Pancreas (tissue), 10 donors: ENCODE data around the gene NOC4L. TPM values are rescaled to one million over a fixed set of nuclear protein-coding genes. Genes with fewer than 3 reads are reported as not detected.

Source experiments
- ATAC-seq, 4 donors: fragments of 200-7000 bp; cut with Tn5 transposase; one replicate each; pipeline versions ENCODE4 v1.8.0 to v1.9.1; 2020; ENCODE audit warnings: mild to moderate bottlenecking in 4 of 4, moderate library complexity in 4 of 4
- DNase-seq, 6 donors: peaks; one replicate each; pipeline ENCODE4 v3.0.0-alpha.2; 2020
- FAIRE-seq: peaks from 2 replicates; lab custom pipeline; 2012; peaks lifted over from hg19 to GRCh38; lab: Jason Lieb, UNC
- H3K27ac ChIP-seq, 4 donors: fragments of 200-600 bp; sonication (generic); 1 replicate in 3 of 4; 2 replicates in 1 of 4; pipeline versions ENCODE4 v1.5.0 to v1.8.0; 2020
- H3K27me3 ChIP-seq, 4 donors: fragments of 200-600 bp; one replicate each; pipeline ENCODE4 v1.8.0; 2021
- H3K36me3 ChIP-seq, 3 donors: fragments of 200-600 bp; sonication (generic) in 1 of 3; one replicate each; pipeline versions ENCODE4 v1.5.0 to v1.8.0; 2020 to 2021
- H3K4me1 ChIP-seq, 3 donors: fragments of 200-600 bp; one replicate each; pipeline ENCODE4 v1.8.0; 2021
- H3K4me3 ChIP-seq, 4 donors: fragments of 200-600 bp; sonication (generic) in 2 of 4; one replicate each; pipeline versions ENCODE4 v1.5.0 to v1.8.0; 2020 to 2021
- H3K9me3 ChIP-seq, 4 donors: fragments of 200-600 bp; one replicate each; pipeline ENCODE4 v1.8.0; 2021
- CTCF ChIP-seq, 4 donors: fragments of 200-600 bp; sonication (generic) in 3 of 4; IDR thresholded peaks; one replicate each; pipeline versions ENCODE4 v1.5.0 to v1.8.0; 2021; ENCODE audit warnings: antibody characterized with exemption in 4 of 4
- WGBS, 2 donors: extraction: QIAGEN DNeasy Blood & Tissue Kit; methylation state at CpG; one replicate each; pipeline ENCODE4 v1.1.7; 2013; 5-methylcytosine and 5-hydroxymethylcytosine counted together
- intact Hi-C, 3 donors: fragments of 100-400 bp; cut with DNase I; formaldehyde crosslinking; loops; one replicate each; pipeline versions ENCODE4 v1.11.1 to v1.14.2; 2022
- polyA plus RNA-seq, 2 donors: library from polyadenylated mRNA; stranded (reverse); fragments of 200-250 nt; gene quantifications; one replicate each; pipeline ENCODE4 v1.2.3, GENCODE V29; 2013
- total RNA-seq, 6 donors: library from RNA; stranded (reverse); fragmentation: NEBNext Ultra II Directional in 4 of 6; extraction: Animal tissue kit (Norgen Biotek cat#: 25700) in 4 of 6; gene quantifications; one replicate each; pipeline versions ENCODE4 v1.2.1 to v1.2.4, GENCODE V29; 2021 to 2023
- donor health status: healthy with polysubstance abuse.
- donor health status: DM: no; HTN: no; CAD: no; lungs with moderate emphysema.
- donor health status: DM: no; HTN: no; CAD: no.
- donor health status: control.
- donor health status: control.
- donor health status: Bipolar disorder and iron deficiency.
- donor health status: DM: yes; HTN: yes; CAD: no.
- donor health status: DM: no; HTN: no; CAD: no.
- donor health status: DM: no; HTN: no; CAD: no.
- donor health status: DM: yes; HTN: yes; CAD: no.

NOC4L gene
- total and polyA plus RNA-seq, 8 donors, result 6.8 to 45.8 (median 8.8) TPM

- H3K27ac ChIP-seq, result no peak overlapping the region
- no peak for TF ChIP-seq CTCF (IDR thresholded peaks at IDR 0.05)
- intact Hi-C loops, result loop anchor here in 1 of 3 donors (10.0 kb wide), 1 partner anchor 256 kb away; no protein-coding TSS in a partner anchor
- ATAC-seq (no peak), DNase-seq (peak in 2 of 6 donors; percentile 15 to 59), FAIRE-seq (no peak)
- no peak overlapping the region for H3K4me3 ChIP-seq
- no peaks in the 10 kb centered on the region for H3K36me3 ChIP-seq
- WGBS, 2 donors, result 89 to 91% methylated on average over 36 to 37 of the region's 37 CpGs
- H3K9me3 ChIP-seq, result no peaks in the 10 kb centered on the region
- H3K27me3 ChIP-seq, result no peaks in the 10 kb centered on the region
- H3K4me1 ChIP-seq, result no peaks in the 10 kb centered on the region
Observed at GRCh38 chr12:132158677-132159554, 14.7 kb downstream of the NOC4L start.

DNA sequence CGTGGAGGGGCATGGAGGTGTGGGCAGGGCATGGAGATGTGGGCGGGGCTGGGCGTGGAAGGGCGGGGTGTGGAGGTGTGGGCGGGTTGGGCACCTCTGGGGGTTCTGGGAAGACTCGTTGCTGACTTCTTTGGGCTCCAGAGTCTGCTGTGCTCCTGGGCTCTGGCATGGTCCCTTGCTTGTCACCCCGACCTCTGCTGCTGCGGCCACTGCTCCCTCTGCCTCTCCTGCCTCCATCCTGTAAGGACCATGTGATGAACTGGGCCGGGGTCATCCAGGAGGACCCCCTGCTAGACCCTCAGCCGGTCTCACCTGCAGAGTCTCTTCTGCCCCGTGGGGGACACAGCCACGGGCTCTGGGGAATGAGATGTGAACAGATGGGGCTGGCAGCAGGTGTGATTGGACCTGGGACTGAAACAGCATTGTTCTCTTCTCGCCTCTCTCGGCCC, 15.3 kb downstream of the NOC4L start:
- H3K36me3 ChIP-seq, result no peaks in the 10 kb centered on the region
- no peaks in the 10 kb centered on the region for H3K27me3 ChIP-seq
- no peak overlapping the region for H3K4me3 ChIP-seq
- WGBS, 2 donors, result 56 to 64% methylated on average over 14 of the region's 14 CpGs
- ATAC-seq (no peak), FAIRE-seq (no peak), DNase-seq (peak in 2 of 6 donors; percentile 9 to 57)
- H3K9me3 ChIP-seq, result no peaks in the 10 kb centered on the region
- intact Hi-C loops, result loop anchor here in 1 of 3 donors (10.0 kb wide), 1 partner anchor 255 kb away; no protein-coding TSS in a partner anchor
- no peak overlapping the region for H3K27ac ChIP-seq
- no peaks in the 10 kb centered on the region for H3K4me1 ChIP-seq
- no peak for TF ChIP-seq CTCF (IDR thresholded peaks at IDR 0.05)

DNA sequence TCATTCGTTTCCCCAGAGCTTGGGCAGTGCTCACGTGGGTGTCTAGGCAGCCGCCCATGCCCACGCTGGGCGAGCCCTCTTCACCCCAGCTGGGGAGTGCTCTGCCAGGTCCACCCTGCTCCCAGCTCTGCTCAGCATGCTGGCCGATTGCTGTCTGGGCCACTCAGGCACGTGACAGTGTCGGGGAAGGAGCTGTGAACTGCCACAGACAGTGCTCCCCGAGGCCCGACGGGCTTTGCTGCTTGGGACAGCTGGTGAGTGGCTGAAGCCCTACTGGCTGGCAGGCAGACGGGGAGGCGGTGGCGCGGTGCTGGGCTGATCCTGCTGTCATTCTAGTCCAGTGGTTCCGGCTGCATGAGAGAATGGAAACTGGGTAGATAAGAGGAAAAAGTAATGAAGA, 15.8 kb downstream of the NOC4L start:
- TF ChIP-seq CTCF (IDR thresholded peaks at IDR 0.05), result no peak
- FAIRE-seq (no peak), DNase-seq (peak in 2 of 6 donors; percentile 12 to 61), ATAC-seq (no peak)
- Histone ChIP-seq H3K36me3 (no peaks in the 10 kb centered on the region), H3K27me3 (no peaks in the 10 kb centered on the region), H3K27ac (no peak overlapping the region), H3K4me1 (no peaks in the 10 kb centered on the region), H3K9me3 (no peaks in the 10 kb centered on the region), H3K4me3 (no peak overlapping the region)
- WGBS, 2 donors, result 62 to 75% methylated on average over 16 of the region's 16 CpGs
- intact Hi-C loops, result no loop called here

DNA sequence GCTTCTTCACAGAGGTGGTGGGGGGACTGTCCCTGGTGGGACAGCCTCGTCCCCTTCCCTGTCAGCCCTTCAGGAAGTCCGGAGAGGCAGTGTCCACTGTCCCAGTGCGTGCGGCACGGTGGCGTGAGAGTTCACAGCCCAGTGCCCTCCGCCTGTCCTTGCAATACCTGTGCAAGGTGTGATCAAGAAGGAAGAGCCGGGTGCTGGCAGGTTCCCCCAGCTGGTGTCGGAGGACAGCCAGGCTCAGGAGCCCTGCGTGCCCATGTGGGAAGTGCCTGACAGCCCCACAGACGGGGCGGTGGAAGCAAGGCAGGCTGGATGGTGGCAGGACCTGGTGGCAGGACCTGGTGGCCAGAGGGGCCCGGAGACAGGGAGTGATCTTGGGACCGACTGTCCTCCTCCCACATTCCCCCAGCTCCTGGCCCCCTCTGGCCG, 16.4 kb downstream of the NOC4L start:
- no peak for TF ChIP-seq CTCF (IDR thresholded peaks at IDR 0.05)
- no peaks in the 10 kb centered on the region for H3K27me3 ChIP-seq
- H3K36me3 ChIP-seq, result no peaks in the 10 kb centered on the region
- no peak overlapping the region for H3K27ac ChIP-seq
- no peak overlapping the region for H3K4me3 ChIP-seq
- H3K9me3 ChIP-seq, result no peaks in the 10 kb centered on the region
- FAIRE-seq, result no peak
- no peaks in the 10 kb centered on the region for H3K4me1 ChIP-seq
- peak in 2 of 6 donors; percentile 12 to 66 for DNase-seq
- 75 to 87% methylated on average over 13 to 15 of the region's 15 CpGs for WGBS, 2 donors
- no peak for ATAC-seq
- intact Hi-C loops, result no loop called here
